ENCODE data around the gene APOD.

DNA sequence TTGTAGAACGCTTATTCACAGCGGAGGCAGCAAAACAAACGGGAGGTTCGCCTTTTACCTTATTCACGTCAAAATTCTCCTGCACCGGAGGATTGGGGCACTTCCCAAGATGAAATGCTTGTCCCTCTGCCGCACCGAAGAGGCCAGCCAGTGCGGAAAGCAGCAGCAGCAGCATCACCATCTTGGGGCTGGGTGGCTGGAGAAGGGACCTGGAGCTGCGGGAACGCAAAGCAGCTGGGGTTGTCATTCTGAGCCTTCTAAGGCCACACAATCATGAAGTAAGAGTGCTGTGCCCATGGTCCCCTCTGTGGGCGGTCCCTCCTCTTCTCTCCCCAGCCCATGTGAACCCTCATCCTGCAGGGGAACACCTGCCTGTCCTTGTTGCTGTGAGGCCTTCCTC lies 4.5 kb downstream of the APOD start:
- TF ChIP-seq, protein P1, sequence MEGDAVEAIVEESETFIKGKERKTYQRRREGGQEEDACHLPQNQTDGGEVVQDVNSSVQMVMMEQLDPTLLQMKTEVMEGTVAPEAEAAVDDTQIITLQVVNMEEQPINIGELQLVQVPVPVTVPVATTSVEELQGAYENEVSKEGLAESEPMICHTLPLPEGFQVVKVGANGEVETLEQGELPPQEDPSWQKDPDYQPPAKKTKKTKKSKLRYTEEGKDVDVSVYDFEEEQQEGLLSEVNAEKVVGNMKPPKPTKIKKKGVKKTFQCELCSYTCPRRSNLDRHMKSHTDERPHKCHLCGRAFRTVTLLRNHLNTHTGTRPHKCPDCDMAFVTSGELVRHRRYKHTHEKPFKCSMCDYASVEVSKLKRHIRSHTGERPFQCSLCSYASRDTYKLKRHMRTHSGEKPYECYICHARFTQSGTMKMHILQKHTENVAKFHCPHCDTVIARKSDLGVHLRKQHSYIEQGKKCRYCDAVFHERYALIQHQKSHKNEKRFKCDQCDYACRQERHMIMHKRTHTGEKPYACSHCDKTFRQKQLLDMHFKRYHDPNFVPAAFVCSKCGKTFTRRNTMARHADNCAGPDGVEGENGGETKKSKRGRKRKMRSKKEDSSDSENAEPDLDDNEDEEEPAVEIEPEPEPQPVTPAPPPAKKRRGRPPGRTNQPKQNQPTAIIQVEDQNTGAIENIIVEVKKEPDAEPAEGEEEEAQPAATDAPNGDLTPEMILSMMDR (IDR thresholded peaks at IDR 0.05) = no peak
- TF ChIP-seq POLR2AphosphoS5 (IDR thresholded peaks at IDR 0.05) (no peak), EP300 (IDR thresholded peaks at IDR 0.05) (no peak)

Measured in suprapubic skin (tissue), 4 donors.